MCF 10A (cell line): ENCODE results near the gene PLD1. TPM values are rescaled to one million over a fixed set of nuclear protein-coding genes. Genes with fewer than 3 reads are reported as not detected.
A peak's percentile ranks its signal among the peaks of the same experiment; 100 is the strongest.

Experiments used
- BruUV-seq: library from RNA; stranded (reverse); fragments of 400-500 nt; replicated peaks from 2 replicates; lab custom pipeline; 2021; lab: Mats Ljungman, UMichigan
- CTCF ChIA-PET: fragments of 300-600 bp; sonication (Branson Sonifier 250); formaldehyde crosslinking; extraction: SDS; loops from one replicate; lab custom pipeline; 2021; ENCODE audit warnings: antibody characterized with exemption, inconsistent platforms; lab: Yijun Ruan, JAX
- POLR2A ChIA-PET: fragments of 300-600, 350-650 bp; sonication (Branson Sonifier 250); formaldehyde crosslinking; extraction: SDS; loops from one replicate; lab custom pipeline; 2020; ENCODE audit warnings: antibody characterized with exemption, inconsistent platforms; lab: Yijun Ruan, JAX
- DNase-seq: peaks from one replicate; pipeline ENCODE4 v3.0.0-alpha.2; 2018; ENCODE audit not compliant: unreplicated experiment
- H3K27ac Mint-ChIP-seq: one replicate; pipeline ENCODE4 v1.8.0; 2022; ENCODE audit warnings: mild to moderate bottlenecking, low read depth, mixed read lengths; ENCODE audit not compliant: unreplicated experiment
- H3K27me3 Mint-ChIP-seq: one replicate; pipeline ENCODE4 v1.8.0; 2022; ENCODE audit warnings: mixed read lengths; ENCODE audit not compliant: insufficient read depth, unreplicated experiment
- H3K36me3 Mint-ChIP-seq: one replicate; pipeline ENCODE4 v1.8.0; 2022; ENCODE audit warnings: mild to moderate bottlenecking, moderate library complexity, mixed read lengths; ENCODE audit not compliant: insufficient read depth, unreplicated experiment
- H3K4me1 Mint-ChIP-seq: one replicate; pipeline ENCODE4 v1.8.0; 2022; ENCODE audit warnings: mixed read lengths; ENCODE audit not compliant: insufficient read depth, unreplicated experiment
- H3K4me3 Mint-ChIP-seq: one replicate; pipeline ENCODE4 v1.8.0; 2022; ENCODE audit warnings: mild to moderate bottlenecking, moderate library complexity, mixed read lengths; ENCODE audit not compliant: unreplicated experiment
- H3K9me3 Mint-ChIP-seq: one replicate; pipeline ENCODE4 v1.8.0; 2022; ENCODE audit warnings: mixed read lengths; ENCODE audit not compliant: unreplicated experiment
- intact Hi-C: fragments of 100-400 bp; cut with micrococcal nuclease; formaldehyde crosslinking; loops from 2 replicates; pipeline ENCODE4 v1.14.1; 2022
- total RNA-seq: library from RNA; stranded (reverse); gene quantifications from 2 replicates; pipeline ENCODE4 v1.2.3, GENCODE V29; 2022
- TF ChIP-seq, protein P1 (sequence below): fragments of 200-600 bp; IDR thresholded peaks from one replicate; pipeline ENCODE4 v1.8.0; 2022; ENCODE audit warnings: antibody characterized with exemption, mild to moderate bottlenecking; ENCODE audit not compliant: unreplicated experiment

PLD1 gene
- total RNA-seq, 1 experiment from 2014 or later, result 8.0 TPM

- no peaks in the 10 kb centered on the region for H3K9me3 Mint-ChIP-seq
- ChIA-PET POLR2A (interaction anchor here (0.6 to 2.1 kb wide), 5 partner anchors 33 to 136 kb away, joined by 3 to 16 read pairs (median 3); partner anchors contain the start of gene PLD1), CTCF (interaction anchor here (0.6 to 6.5 kb wide), 6 partner anchors 53 to 1477 kb away, joined by 3 to 130 read pairs (median 6); no protein-coding TSS in a partner anchor)
- H3K36me3 Mint-ChIP-seq, result no peaks in the 10 kb centered on the region
- DNase-seq, result peak; percentile 83
- no peaks in the 10 kb centered on the region for H3K27me3 Mint-ChIP-seq
- H3K4me1 Mint-ChIP-seq, result peaks cover 15% of the 10 kb centered on the region
- intact Hi-C loops, result loop anchor here (10.0 kb wide), 1 partner anchor 722 kb away; no protein-coding TSS in a partner anchor
- no peak overlapping the region for H3K4me3 Mint-ChIP-seq
- BruUV-seq, result no TSS peak
- H3K27ac Mint-ChIP-seq, result peak overlapping the region; percentile 60
- TF ChIP-seq, protein P1, sequence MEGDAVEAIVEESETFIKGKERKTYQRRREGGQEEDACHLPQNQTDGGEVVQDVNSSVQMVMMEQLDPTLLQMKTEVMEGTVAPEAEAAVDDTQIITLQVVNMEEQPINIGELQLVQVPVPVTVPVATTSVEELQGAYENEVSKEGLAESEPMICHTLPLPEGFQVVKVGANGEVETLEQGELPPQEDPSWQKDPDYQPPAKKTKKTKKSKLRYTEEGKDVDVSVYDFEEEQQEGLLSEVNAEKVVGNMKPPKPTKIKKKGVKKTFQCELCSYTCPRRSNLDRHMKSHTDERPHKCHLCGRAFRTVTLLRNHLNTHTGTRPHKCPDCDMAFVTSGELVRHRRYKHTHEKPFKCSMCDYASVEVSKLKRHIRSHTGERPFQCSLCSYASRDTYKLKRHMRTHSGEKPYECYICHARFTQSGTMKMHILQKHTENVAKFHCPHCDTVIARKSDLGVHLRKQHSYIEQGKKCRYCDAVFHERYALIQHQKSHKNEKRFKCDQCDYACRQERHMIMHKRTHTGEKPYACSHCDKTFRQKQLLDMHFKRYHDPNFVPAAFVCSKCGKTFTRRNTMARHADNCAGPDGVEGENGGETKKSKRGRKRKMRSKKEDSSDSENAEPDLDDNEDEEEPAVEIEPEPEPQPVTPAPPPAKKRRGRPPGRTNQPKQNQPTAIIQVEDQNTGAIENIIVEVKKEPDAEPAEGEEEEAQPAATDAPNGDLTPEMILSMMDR, result no peak
Observed at GRCh38 chr3:171776839-171777583, 33.3 kb downstream of the PLD1 start.

GRCh38 chr3:171776411-171776810, 33.9 kb downstream of the PLD1 start:
- intact Hi-C loops, result loop anchor here (10.0 kb wide), 1 partner anchor 722 kb away; no protein-coding TSS in a partner anchor
- DNase-seq, result no peak
- H3K4me1 Mint-ChIP-seq, result peaks cover 19% of the 10 kb centered on the region
- H3K36me3 Mint-ChIP-seq, result no peaks in the 10 kb centered on the region
- no TSS peak for BruUV-seq
- no peak overlapping the region for H3K4me3 Mint-ChIP-seq
- POLR2A ChIA-PET, result interaction anchor here (0.7 to 2.1 kb wide), 5 partner anchors 20 to 487 kb away, joined by 3 to 16 read pairs (median 3); partner anchors contain the start of gene PLD1
- H3K27me3 Mint-ChIP-seq, result no peaks in the 10 kb centered on the region
- TF ChIP-seq, protein P1, result no peak
- no peaks in the 10 kb centered on the region for H3K9me3 Mint-ChIP-seq
- no peak overlapping the region for H3K27ac Mint-ChIP-seq
- CTCF ChIA-PET, result interaction anchor here (0.5 to 6.5 kb wide), 8 partner anchors 54 to 556 kb away, joined by 3 to 130 read pairs (median 6); no protein-coding TSS in a partner anchor

DNA sequence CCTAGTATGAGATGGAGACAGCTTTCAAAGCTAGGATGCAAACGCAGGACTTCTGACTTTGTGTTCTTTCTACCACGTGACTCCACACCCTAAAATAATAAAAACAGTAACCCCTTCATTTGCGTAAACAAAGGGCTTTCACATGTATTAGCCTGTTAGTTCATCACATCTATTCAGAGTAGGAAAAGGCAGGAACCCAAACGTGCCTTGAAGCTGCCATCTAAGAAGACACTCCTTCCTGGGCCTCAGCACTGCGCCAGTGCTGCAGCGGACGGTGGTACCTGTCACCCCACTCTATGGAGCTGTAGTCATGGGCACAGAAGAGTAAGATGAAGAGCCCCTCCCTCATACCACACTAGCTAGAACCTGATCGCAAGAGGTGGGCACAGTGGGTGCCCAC, 34.3 kb downstream of the PLD1 start:
- Mint-ChIP-seq H3K9me3 (no peaks in the 10 kb centered on the region), H3K27me3 (no peaks in the 10 kb centered on the region), H3K4me3 (no peak overlapping the region), H3K4me1 (peaks cover 24% of the 10 kb centered on the region), H3K27ac (no peak overlapping the region), H3K36me3 (no peaks in the 10 kb centered on the region)
- intact Hi-C loops, result loop anchor here (10.0 kb wide), 1 partner anchor 721 kb away; no protein-coding TSS in a partner anchor
- TF ChIP-seq, protein P1, result no peak
- ChIA-PET CTCF (interaction anchor here (0.5 to 6.5 kb wide), 10 partner anchors 54 to 726 kb away, joined by 3 to 130 read pairs (median 4); no protein-coding TSS in a partner anchor), POLR2A (interaction anchor here (0.6 to 2.1 kb wide), 6 partner anchors 21 to 488 kb away, joined by 3 to 16 read pairs (median 3); partner anchors contain the start of gene PLD1)
- no peak for DNase-seq
- no TSS peak for BruUV-seq

GRCh38 chr3:171774521-171774920, 35.8 kb downstream of the PLD1 start:
- Mint-ChIP-seq H3K27me3 (no peaks in the 10 kb centered on the region), H3K9me3 (no peaks in the 10 kb centered on the region), H3K27ac (no peak overlapping the region), H3K4me3 (no peak overlapping the region), H3K4me1 (peaks cover 25% of the 10 kb centered on the region), H3K36me3 (no peaks in the 10 kb centered on the region)
- ChIA-PET CTCF (interaction anchor here (0.7 to 6.5 kb wide), 9 partner anchors 11 to 813 kb away, joined by 3 to 130 read pairs (median 23); no protein-coding TSS in a partner anchor), POLR2A (interaction anchor here (0.7 to 1.6 kb wide), 2 partner anchors 10 to 20 kb away, joined by 3 read pairs; no protein-coding TSS in a partner anchor)
- TF ChIP-seq, protein P1, result no peak
- intact Hi-C loops, result loop anchor here (10.0 kb wide), 1 partner anchor 720 kb away; no protein-coding TSS in a partner anchor
- no peak for DNase-seq
- no TSS peak for BruUV-seq
